Transverse colon (tissue), 3 donors: ENCODE results near the gene SDR39U1.
"Not testable (repeated sequence)": the region's sequence is repeated elsewhere in the genome, so short reads cannot be mapped to it uniquely, and the experiment has no call there.

ENCODE experiments used
- POLR2A ChIP-seq: fragments of 450-650 bp; IDR thresholded peaks from one replicate; pipeline ENCODE4 v1.6.1; 2016; ENCODE audit warnings: antibody characterized with exemption, mild to moderate bottlenecking, moderate library complexity
- TF ChIP-seq, protein P1 (sequence below), 5 experiments: fragments of 200-600 bp in 3 of 5; fragments of 450-650 bp in 2 of 5; sonication (generic) in 3 of 5; IDR thresholded peaks; 1 replicate in 2 of 5; 2 replicates in 3 of 5; pipeline ENCODE4 v1.5.1; 2016 to 2017; ENCODE audit warnings: antibody characterized with exemption in 5 of 5, inconsistent platforms in 3 of 5, mild to moderate bottlenecking in 2 of 5, moderate library complexity in 1 of 5

DNA sequence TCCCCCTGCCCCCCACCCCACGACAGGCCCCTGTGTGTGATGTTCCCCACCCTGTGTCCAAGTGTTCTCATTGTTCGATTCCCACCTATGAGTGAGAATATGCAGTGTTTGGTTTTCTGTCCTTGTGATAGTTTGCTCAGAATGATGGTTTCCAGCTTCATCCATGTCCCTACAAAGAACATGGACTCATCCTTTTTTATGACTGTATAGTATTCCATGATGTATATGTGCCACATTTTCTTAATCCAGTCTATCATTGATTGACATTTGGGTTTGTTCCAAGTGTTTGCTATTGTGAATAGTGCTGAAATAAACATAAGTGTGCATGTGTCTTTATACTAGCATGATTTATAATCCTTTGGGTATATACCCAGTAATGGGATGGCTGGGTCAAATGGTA lies 27.9 kb upstream of the SDR39U1 start:
- TF ChIP-seq, protein P1, sequence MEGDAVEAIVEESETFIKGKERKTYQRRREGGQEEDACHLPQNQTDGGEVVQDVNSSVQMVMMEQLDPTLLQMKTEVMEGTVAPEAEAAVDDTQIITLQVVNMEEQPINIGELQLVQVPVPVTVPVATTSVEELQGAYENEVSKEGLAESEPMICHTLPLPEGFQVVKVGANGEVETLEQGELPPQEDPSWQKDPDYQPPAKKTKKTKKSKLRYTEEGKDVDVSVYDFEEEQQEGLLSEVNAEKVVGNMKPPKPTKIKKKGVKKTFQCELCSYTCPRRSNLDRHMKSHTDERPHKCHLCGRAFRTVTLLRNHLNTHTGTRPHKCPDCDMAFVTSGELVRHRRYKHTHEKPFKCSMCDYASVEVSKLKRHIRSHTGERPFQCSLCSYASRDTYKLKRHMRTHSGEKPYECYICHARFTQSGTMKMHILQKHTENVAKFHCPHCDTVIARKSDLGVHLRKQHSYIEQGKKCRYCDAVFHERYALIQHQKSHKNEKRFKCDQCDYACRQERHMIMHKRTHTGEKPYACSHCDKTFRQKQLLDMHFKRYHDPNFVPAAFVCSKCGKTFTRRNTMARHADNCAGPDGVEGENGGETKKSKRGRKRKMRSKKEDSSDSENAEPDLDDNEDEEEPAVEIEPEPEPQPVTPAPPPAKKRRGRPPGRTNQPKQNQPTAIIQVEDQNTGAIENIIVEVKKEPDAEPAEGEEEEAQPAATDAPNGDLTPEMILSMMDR (IDR thresholded peaks at IDR 0.05): not testable (repeated sequence)
- TF ChIP-seq POLR2A: not testable (repeated sequence)
